Measurements from ENCODE around the gene SMC3. TPM values are rescaled to one million over a fixed set of nuclear protein-coding genes. Genes with fewer than 3 reads are reported as not detected.
"Not testable (repeated sequence)": the region's sequence is repeated elsewhere in the genome, so short reads cannot be mapped to it uniquely, and the experiment has no call there.

The SMC3 gene
- total RNA-seq, 4 donors from 2014 or later = 16.2 to 32.4 (median 28.1) TPM

DNA sequence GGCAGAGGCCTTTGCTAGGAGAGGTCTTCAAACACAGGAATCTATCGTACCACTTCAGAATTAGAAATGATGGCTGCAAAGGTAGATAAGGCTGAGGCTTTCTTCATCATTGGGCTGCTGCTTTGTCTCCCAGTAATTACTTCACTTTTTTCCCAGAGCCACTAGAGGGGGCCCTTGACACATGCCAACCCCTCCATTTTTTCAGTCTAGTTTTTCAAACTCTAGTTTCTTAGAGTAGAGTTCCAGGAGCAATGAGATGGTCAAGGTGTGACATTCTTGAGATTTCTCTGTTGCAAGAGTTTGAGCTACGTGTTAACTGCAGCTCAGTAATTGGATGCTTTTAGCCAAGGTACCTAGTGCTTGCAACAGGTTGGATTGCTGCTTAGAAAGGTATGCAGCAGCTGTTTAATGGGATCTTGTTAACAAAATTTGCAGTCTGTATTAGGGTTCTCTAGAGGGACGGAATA, 42.8 kb downstream of the SMC3 start:
- H3K36me3 ChIP-seq = peaks cover 0 to 20% (median 0%) of the 10 kb centered on the region in 3 donors

DNA sequence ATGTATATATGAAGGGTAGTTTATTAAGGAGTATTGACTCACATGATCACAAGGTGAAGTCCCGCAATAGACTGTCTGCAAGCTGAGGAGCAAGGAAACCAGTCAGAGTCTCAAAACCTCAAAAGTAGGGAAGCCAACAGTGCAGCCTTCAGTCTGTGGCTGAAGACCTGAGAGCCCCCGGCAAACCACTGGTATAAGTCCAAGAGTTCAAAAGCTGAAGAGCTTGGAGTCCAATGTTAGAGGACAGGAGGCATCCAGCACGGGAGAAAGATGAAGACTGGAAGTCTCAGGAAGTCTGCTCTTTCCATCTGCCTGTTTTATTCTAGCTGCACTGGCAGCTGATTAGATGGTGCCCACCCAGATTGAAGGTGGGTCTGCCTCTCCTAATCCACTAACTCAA, 43.3 kb downstream of the SMC3 start:
- WGBS, 2 donors = 67 to 72% methylated on average over 3 of the region's 3 CpGs
- H3K36me3 ChIP-seq = peaks cover 0 to 15% (median 0%) of the 10 kb centered on the region in 3 donors
- H3K4me3 ChIP-seq, H3K4me1 ChIP-seq, H3K9me3 ChIP-seq, H3K27me3 ChIP-seq, H3K27ac ChIP-seq, DNase-seq: not testable (repeated sequence)
- intact Hi-C loops (cut with DNase I) = loop anchor here (10.0 kb wide), 2 partner anchors 134 to 294 kb away; no protein-coding TSS in a partner anchor

More for the DNA sequence above, 42.8 kb downstream of the SMC3 start:
- Histone ChIP-seq H3K9me3 (no peaks in the 10 kb centered on the region), H3K27me3 (peaks cover 0 to 3% (median 0%) of the 10 kb centered on the region in 4 donors), H3K4me3 (no peak overlapping the region), H3K4me1 (no peaks in the 10 kb centered on the region), H3K27ac (no peak overlapping the region)
- TF ChIP-seq, protein P1, sequence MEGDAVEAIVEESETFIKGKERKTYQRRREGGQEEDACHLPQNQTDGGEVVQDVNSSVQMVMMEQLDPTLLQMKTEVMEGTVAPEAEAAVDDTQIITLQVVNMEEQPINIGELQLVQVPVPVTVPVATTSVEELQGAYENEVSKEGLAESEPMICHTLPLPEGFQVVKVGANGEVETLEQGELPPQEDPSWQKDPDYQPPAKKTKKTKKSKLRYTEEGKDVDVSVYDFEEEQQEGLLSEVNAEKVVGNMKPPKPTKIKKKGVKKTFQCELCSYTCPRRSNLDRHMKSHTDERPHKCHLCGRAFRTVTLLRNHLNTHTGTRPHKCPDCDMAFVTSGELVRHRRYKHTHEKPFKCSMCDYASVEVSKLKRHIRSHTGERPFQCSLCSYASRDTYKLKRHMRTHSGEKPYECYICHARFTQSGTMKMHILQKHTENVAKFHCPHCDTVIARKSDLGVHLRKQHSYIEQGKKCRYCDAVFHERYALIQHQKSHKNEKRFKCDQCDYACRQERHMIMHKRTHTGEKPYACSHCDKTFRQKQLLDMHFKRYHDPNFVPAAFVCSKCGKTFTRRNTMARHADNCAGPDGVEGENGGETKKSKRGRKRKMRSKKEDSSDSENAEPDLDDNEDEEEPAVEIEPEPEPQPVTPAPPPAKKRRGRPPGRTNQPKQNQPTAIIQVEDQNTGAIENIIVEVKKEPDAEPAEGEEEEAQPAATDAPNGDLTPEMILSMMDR (IDR thresholded peaks at IDR 0.05) = peak; percentile 53 to 78 (median 62)
- no peak for TF ChIP-seq POLR2A (IDR thresholded peaks at IDR 0.05)
- DNase-seq = no peak
- WGBS, 2 donors = 11 to 28% methylated on average over 3 of the region's 3 CpGs
- intact Hi-C loops (cut with DNase I) = loop anchor here (10.0 kb wide), 2 partner anchors 134 to 294 kb away; no protein-coding TSS in a partner anchor

DNA sequence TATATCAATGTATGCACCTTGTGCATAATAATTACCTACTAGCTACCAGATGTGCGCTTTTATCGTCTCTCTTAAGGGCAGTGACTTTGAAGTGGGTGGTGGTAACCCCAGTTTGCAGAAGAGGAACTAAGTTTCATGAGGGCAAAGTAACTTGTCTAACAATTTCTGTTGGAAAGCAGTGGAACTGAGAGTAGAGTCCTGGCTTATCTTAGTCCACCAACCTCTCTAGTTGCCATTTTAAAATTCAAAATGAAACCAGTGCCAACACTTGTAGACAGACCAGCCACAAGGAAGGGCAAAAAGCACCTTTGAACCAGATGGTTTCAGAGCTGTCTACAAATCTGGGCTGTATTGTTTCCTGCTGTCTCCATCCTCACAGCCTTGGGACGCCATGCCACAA, 44.6 kb downstream of the SMC3 start:
- Histone ChIP-seq H3K27ac (no peak overlapping the region), H3K4me1 (no peaks in the 10 kb centered on the region), H3K4me3 (no peak overlapping the region), H3K36me3 (peaks cover 0 to 4% (median 0%) of the 10 kb centered on the region in 3 donors), H3K27me3 (peaks cover 0 to 3% (median 0%) of the 10 kb centered on the region in 4 donors), H3K9me3 (no peaks in the 10 kb centered on the region)
- TF ChIP-seq, protein P1 (IDR thresholded peaks at IDR 0.05) = no peak
- intact Hi-C loops (cut with DNase I) = loop anchor here (10.0 kb wide), 2 partner anchors 133 to 293 kb away; no protein-coding TSS in a partner anchor
- DNase-seq = no peak
- WGBS, 2 donors = 72 to 93% methylated on average over 3 of the region's 3 CpGs

DNA sequence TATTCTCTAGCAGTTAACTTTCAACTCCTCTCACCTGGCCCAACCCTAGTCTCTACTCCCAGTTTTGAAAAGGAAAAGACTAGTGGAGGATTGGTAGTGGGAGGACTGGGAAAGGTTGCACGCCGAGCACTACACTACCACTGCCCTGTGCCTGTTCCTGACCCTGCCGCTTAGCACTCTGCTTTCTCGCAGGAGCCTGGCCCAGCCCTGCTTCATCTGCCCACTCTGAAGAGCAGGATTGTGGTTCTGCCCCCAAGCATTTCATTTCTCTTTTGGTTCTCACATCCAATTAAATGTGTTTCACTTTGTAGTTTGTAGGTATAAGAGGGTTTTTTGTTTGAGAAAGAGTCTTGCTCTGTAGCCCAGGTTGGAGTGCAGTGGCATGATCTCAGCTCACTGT, 45.1 kb downstream of the SMC3 start:
- Histone ChIP-seq H3K9me3 (no peaks in the 10 kb centered on the region), H3K27ac (no peak overlapping the region), H3K36me3 (no peaks in the 10 kb centered on the region), H3K4me3 (no peak overlapping the region), H3K4me1 (no peaks in the 10 kb centered on the region), H3K27me3 (peaks cover 0 to 3% (median 0%) of the 10 kb centered on the region in 4 donors)
- intact Hi-C loops (cut with DNase I) = loop anchor here (10.0 kb wide), 2 partner anchors 132 to 292 kb away; no protein-coding TSS in a partner anchor
- no peak for TF ChIP-seq POLR2A (IDR thresholded peaks at IDR 0.05)
- TF ChIP-seq, protein P1 (IDR thresholded peaks at IDR 0.05) = no peak
- no peak for DNase-seq
- 79 to 95% methylated on average over 4 of the region's 4 CpGs for WGBS, 2 donors

DNA sequence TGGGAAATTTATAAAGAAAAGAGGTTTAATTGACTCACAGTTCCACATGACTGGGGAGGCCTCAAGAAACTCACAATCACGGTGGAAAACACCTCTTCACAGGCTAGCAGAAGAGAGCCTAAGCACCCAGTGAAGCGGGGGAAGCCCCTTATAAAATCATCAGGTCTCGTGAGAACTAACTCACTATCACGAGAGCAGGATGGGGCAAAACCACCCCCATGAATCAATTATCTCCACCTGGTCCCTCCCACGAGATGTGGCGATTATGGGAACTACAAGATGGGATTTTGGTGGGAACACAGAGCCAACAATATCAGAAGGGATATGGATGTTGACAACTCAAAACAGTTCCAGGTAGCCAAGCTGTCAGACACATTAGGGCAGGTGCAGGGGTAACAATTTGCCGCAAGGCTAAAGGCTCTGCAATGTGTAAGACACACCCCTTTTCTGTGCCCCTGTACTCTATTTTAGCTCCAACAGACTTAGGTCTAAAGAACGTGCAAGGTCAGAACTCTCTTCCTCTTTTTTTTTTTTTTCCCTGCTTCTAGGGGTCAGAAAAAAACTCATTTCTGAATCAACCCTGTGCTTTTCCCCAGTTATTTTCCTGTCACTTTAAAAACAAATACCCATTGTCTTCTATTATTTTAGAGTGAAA, 46.0 kb downstream of the SMC3 start:
- Histone ChIP-seq H3K27ac (no peak overlapping the region), H3K9me3 (no peaks in the 10 kb centered on the region), H3K4me3 (no peak overlapping the region), H3K36me3 (no peaks in the 10 kb centered on the region), H3K27me3 (peaks cover 0 to 3% (median 0%) of the 10 kb centered on the region in 4 donors), H3K4me1 (no peaks in the 10 kb centered on the region)
- intact Hi-C loops (cut with DNase I) = loop anchor here (10.0 kb wide), 2 partner anchors 131 to 291 kb away; no protein-coding TSS in a partner anchor
- DNase-seq = no peak
- TF ChIP-seq, protein P1 (IDR thresholded peaks at IDR 0.05) = no peak
- no peak for TF ChIP-seq POLR2A (IDR thresholded peaks at IDR 0.05)
- 56 to 80% methylated on average over 7 to 8 of the region's 8 CpGs for WGBS, 2 donors

Measured in esophagus squamous epithelium (tissue), 5 donors.